GM12874 (cell line): ENCODE measurements around the gene DISC1.

Source experiments
- CTCF ChIP-seq: IDR thresholded peaks from 2 replicates; pipeline ENCODE4 v1.5.1; 2011; ENCODE audit warnings: low read depth, mild to moderate bottlenecking, control low read depth, low read length, moderate library complexity; ENCODE audit not compliant: insufficient read depth

Gene DISC1

GRCh38 chr1:231677442-231677841 lies 50.9 kb downstream of the DISC1 start:
- no peak for TF ChIP-seq CTCF

- no peak for TF ChIP-seq CTCF
Measured at GRCh38 chr1:231678011-231678432, 51.4 kb downstream of the DISC1 start.

GRCh38 chr1:231679109-231679508 lies 52.5 kb downstream of the DISC1 start:
- no peak for TF ChIP-seq CTCF

GRCh38 chr1:231681006-231681405 lies 54.4 kb downstream of the DISC1 start:
- no peak for TF ChIP-seq CTCF

- TF ChIP-seq CTCF: no peak
Measured at GRCh38 chr1:231682779-231683178, 56.2 kb downstream of the DISC1 start.

GRCh38 chr1:231683439-231684165 lies 57.0 kb downstream of the DISC1 start:
- no peak for TF ChIP-seq CTCF

- TF ChIP-seq CTCF: no peak
Measured at GRCh38 chr1:231684356-231685244, 58.0 kb downstream of the DISC1 start.
